Embryonic facial prominence (tissue), 1 donor: ENCODE results near the gene TEX13B.
"Not testable (repeated sequence)": the region's sequence is repeated elsewhere in the genome, so short reads cannot be mapped to it uniquely, and the experiment has no call there.

Experiments used
- DNase-seq: peaks from one replicate; pipeline ENCODE4 v3.0.0-alpha.2; 2016; ENCODE audit errors: extremely low spot score

Gene TEX13B

GRCh38 chrX:107982356-107982755, at the start of gene TEX13B:
TEX13B (minus strand) TSS chrX:107982370; CDS start chrX:107982127, 243 bp downstream.
- DNase-seq: no peak

DNA sequence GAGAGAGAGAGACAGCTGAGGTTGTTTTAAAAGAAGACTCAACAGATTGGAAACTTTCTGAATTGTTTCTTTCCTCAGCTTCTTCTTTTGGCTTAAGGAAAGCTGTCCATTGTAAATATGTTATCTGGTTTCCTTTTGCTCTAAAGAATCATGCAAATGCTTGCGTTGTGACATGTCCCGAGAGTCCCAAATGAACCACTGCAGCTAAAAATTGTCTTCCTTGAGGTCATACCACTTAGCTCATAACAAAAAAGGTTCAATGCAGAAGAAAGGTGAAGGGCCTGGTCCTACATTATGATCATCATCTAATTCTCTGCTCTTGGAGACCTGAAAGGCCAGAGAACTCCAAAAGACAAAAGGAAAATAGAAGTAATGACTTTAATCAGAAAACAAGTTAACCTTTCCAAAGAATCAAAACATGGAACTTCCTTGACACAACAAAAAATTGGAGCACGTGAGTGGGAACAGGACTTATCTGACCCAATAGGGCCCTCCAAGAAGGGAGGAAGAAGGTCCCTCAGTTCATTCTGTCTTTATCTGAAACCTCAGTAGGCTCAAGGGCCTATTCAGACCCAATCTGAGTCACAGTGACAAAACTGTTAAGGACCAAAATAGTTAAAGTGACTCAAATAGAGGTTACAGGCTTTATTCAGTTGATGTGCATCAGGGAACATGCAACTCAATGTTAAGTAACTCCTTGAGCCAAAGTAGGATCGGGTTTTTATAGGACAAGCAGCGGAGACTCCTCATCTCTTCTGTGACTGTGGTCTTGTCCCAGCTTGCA, 48.0 kb upstream of the TEX13B start:
- DNase-seq: no peak

DNA sequence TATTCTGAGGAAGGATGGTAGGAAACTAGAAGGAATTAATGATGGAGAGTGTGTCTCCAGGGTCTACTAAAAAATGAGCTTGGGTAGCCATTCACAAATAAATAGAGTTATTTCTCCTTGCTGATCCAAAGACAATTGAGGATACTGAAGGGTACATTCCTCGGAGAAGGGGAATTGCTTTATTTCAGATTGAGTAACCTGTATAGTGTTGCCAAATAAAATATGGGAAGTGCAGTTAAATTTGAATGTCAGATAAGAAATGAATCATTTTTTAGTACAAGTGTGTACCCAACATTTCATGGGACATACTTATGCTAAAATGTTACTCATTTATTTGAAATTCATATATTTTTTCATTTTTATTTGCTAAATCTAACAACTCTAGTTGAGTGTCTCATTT, 46.7 kb upstream of the TEX13B start:
- no peak for DNase-seq

GRCh38 chrX:108025954-108026600, 43.9 kb upstream of the TEX13B start:
- DNase-seq: no peak

GRCh38 chrX:108025376-108025775, 43.2 kb upstream of the TEX13B start:
- DNase-seq: no peak

DNA sequence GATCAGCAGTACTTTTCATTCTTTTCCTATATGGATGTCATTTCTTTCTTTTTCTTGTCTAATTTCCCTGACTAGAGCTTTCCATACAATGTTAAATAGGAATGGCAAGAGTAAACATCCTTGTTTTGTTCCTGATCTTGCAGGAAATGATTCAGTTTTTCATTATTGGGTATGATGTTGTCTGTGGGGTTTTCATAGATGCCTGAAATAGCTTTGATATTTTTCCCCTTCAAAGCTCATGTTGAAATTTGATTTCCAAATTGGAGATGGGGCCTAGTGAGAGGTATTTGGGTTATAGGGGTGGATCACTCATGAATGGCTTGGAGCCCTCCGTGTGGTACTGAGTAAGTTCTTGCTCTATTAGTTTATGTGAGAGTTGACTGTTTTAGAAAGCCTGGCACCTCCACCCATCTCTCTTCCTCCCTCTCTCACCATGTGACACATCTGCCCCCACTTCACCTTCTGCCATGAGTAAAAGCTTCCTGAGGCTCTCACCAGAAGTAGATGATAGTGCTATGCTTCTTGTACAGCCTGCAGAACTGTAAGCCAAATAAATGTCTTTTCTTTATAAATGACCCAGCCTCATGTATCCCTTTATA, 40.4 kb upstream of the TEX13B start:
- no peak for DNase-seq

- no peak for DNase-seq
These were observed 38.5 kb upstream of the TEX13B start for GRCh38 chrX:108020631-108021030.

- no peak for DNase-seq
These were observed 37.3 kb upstream of the TEX13B start for GRCh38 chrX:108019382-108019875.

- no peak for DNase-seq
These were observed 36.6 kb upstream of the TEX13B start for GRCh38 chrX:108018656-108019381.

DNA sequence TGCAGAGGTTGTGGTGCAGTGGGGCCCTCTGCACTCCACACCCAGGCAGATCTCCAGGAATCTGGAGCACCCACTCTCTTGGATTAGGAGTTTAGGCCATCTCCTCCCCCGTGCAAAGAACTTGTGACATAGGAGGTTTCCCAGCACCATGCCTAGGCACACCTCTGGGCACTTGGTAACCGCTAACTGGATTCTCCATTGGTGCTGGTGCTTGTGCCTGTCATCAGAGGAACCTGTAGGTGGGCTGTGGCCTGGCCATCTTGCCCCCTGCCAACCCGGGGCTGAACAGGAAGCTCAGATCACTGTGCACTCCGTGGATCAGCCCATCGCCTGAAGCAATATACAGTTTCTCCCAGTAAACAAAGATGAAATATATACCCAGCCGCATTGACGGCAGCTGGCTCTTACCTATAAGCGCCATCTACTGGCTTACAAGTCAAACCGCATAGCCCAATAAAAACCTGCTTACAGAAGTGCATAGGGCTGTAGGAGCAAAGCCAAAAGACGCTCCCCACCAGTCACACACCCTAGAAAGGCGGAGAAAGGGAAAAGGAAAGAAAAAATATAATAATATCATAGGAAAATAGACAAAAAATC, 19.1 kb upstream of the TEX13B start:
- no peak for DNase-seq

DNA sequence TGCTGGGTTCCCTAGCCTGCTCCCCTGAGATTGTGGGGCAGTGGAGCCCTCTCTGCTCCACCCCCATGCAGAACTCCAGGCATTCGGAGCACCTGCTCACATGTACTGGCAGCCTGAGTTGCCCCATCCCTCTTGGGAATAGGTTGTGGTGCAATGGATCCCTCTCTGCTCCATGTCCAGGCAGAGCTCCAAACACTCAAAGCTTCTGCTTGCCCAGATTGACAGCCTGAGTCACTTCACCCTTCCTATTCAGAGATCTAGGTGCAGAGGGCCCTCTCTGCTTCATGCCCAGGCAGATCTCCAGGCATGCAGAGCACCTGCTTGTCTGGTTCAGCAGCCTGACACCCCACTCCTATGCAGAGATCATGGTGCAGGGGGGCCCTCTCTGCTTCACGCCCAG, 18.6 kb upstream of the TEX13B start:
- no peak for DNase-seq

- DNase-seq: no peak
These were observed 14.0 kb upstream of the TEX13B start for GRCh38 chrX:107996124-107996523.

DNA sequence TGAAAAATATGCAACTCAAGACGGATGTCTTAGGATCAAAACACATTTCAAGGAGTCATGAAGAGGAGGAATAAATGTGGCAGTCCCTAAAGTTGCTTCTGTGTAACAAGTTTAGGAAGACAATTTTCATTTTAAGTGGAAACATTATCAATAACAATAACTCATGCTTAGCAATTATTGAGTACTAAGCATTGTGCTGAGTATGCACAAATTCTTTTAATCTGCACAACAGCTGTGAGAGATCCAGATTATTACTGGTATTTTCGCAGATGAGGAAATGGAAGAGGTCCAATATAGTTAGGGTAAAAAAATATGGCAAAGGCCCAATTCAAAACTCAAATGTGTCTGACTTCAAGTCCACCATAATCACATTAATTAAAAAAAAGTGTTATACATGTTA, 2.9 kb upstream of the TEX13B start:
- no peak for DNase-seq

- no peak for DNase-seq
These were observed 2.6 kb downstream of the TEX13B start for GRCh38 chrX:107979534-107979933.

DNA sequence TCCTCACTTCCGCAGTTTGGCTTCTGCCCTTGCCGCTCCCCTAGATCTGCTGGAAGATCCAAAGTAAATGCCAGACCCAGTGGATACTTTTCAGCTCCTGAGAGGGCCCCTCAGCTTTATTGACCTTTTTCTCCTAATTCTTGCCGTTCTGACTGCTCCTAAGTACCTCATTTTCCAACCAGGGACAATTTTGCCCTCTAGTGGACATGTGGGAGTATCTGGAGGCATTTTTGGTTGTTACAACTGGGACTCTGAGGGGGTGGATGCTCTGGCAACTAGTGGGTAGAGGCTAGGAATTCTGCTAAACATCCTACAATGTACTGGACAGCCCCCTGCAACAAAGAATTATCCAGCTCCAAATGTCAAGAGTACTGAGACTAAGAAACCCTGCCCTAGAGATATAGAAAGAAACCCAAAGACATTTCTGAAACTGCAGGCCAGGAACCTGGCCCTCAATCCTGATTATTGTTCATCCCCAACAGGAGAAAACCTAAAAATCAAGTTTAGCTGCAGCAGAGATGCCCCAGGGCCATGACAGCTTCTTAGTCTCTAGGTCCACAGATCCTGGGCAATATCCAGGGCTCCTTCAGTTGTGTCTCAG, 3.4 kb downstream of the TEX13B start:
- DNase-seq: no peak

DNA sequence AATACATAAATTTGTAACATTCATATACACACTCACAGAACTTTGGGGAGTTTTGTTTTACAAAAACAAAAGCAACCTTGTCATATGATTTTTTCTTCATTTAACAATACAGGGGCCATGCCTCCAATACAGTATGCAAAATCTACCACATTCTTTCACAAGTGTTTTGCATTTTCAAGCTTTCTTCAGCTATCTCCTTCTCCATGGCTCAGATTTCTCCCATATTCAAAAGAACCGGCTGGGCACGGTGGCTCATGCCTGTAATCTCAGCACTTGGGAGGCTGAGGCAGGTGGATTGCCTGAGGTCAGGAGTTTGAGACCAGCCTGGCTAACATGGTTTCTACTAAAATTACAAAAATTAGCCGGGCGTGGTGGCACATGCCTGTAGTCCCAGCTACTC, 4.1 kb downstream of the TEX13B start:
- DNase-seq: no peak

- DNase-seq: no peak
These were observed 10.5 kb downstream of the TEX13B start for GRCh38 chrX:107971636-107972035.

DNA sequence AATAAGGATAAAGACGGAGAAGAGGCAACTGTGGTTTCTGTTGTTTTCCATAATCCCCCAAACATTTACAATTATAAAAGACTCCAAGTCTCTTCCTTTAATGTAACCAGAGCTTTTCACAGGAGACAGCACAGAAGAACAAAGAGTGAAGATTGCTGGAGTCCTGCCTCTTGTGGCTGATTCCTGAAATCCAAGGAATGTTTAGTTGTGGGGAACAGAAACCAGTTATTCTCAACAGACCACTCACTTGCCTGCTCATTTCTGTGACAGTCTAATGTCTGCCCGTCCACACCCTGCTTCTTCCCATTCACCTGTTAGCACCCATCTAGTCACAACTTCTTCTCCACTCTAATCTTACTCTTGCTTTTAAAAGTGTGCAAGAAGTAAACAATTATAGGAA, 12.1 kb downstream of the TEX13B start:
- DNase-seq: no peak

DNA sequence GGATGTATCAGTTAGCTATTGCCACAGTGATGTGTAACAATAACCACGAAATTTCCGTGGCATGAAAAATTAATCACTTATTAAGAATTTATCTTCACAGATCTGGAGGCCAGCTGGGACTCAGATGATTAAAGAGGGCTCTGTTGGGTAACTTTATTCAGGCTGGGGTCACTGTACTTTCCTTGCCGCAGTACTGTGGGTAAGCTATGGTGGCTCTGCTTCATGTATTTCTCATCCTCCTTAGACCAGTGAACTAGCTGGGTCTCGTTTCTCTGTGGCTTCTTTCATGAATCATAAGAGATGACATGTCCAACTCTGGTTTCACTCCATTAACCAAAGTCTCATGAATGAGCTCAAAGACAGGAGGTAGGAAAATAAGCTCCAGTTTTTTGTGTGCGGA, 13.5 kb downstream of the TEX13B start:
- no peak for DNase-seq

GRCh38 chrX:107955337-107955736, 26.8 kb downstream of the TEX13B start:
- DNase-seq: not testable (repeated sequence)

- no peak for DNase-seq
These were observed 42.1 kb downstream of the TEX13B start for GRCh38 chrX:107940095-107940494.

DNA sequence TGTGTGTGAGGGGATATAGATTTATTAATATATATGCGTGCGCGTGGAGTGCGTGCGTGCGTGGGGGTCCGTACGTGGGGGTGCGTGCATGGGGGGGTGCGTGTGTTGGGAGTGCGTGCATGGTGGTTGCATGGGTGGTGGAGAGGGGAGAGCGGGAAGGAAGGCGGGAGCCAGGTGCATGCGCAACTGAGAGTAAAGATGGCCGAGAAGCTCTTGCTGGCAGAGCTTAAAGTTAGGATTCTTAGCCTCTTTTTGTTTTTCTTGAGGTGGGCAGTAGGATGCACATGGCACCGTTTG, 45.8 kb downstream of the TEX13B start:
- DNase-seq: no peak
